IMR-90 (cell line): ENCODE results near the gene PTPN4. TPM values are rescaled to one million over a fixed set of nuclear protein-coding genes. Genes with fewer than 3 reads are reported as not detected.
A peak's percentile ranks its signal among the peaks of the same experiment; 100 is the strongest.

Source experiments
- ATAC-seq: fragments of 200-7000 bp; cut with Tn5 transposase; 2 replicates; pipeline ENCODE4 v1.9.1; 2020; ENCODE audit warnings: low read depth, mild to moderate bottlenecking, moderate library complexity
- BruUV-seq: library from RNA; stranded (reverse); fragments of 400-500 nt; replicated peaks from 2 replicates; lab custom pipeline; 2021; lab: Mats Ljungman, UMichigan
- CTCF ChIA-PET: fragments of 300-600 bp; formaldehyde crosslinking; extraction: SDS; loops from one replicate; lab custom pipeline; 2021; ENCODE audit warnings: antibody characterized with exemption; lab: Yijun Ruan, JAX
- POLR2A ChIA-PET: fragments of 300-600 bp; sonication (Branson Sonifier 250); formaldehyde crosslinking; loops from one replicate; lab custom pipeline; 2022; ENCODE audit warnings: antibody characterized with exemption; ENCODE audit not compliant: unreplicated experiment; lab: Charles Lee
- DNase-seq: peaks from one replicate; pipeline ENCODE4 v3.0.0; 2013
- H2AFZ ChIP-seq: replicated peaks from 2 replicates; pipeline ENCODE3; 2013; ENCODE audit warnings: low read length, mild to moderate bottlenecking; ENCODE audit not compliant: poor library complexity
- H2AK5ac ChIP-seq: 2 replicates; pipeline ENCODE4 v1.6.1; 2013; ENCODE audit warnings: low read depth, low read length, inconsistent platforms
- H2AK9ac ChIP-seq: replicated peaks from 2 replicates; pipeline ENCODE3; 2013; ENCODE audit warnings: mild to moderate bottlenecking, low read depth, low read length, moderate library complexity; ENCODE audit not compliant: poor library complexity
- H2BK120ac ChIP-seq: 2 replicates; pipeline ENCODE4 v1.6.1; 2013; ENCODE audit warnings: low read depth, low read length, inconsistent platforms
- H2BK15ac ChIP-seq: 3 replicates; pipeline ENCODE4 v1.6.1; 2013; ENCODE audit warnings: low read depth, low read length, inconsistent platforms
- H2BK20ac ChIP-seq: 2 replicates; pipeline ENCODE4 v1.6.1; 2013; ENCODE audit warnings: low read depth, mild to moderate bottlenecking, inconsistent platforms, low read length, moderate library complexity
- H2BK5ac ChIP-seq: 2 replicates; pipeline ENCODE4 v1.6.1; 2013; ENCODE audit warnings: mild to moderate bottlenecking, low read depth, low read length, inconsistent platforms; ENCODE audit not compliant: poor library complexity, severe bottlenecking
- H3K14ac ChIP-seq: replicated peaks from 2 replicates; pipeline ENCODE4 v1.6.1; 2013; ENCODE audit warnings: low read depth, low read length, inconsistent platforms
- H3K18ac ChIP-seq: 2 replicates; pipeline ENCODE4 v1.6.1; 2013; ENCODE audit warnings: low read depth, low read length, control low read depth
- H3K23ac ChIP-seq: 2 replicates; pipeline ENCODE4 v1.6.1; 2013; ENCODE audit warnings: low read depth, low read length, inconsistent platforms
- H3K27ac ChIP-seq: 2 replicates; pipeline ENCODE4 v1.5.1; 2013; ENCODE audit warnings: mild to moderate bottlenecking, control low read depth, low read length; ENCODE audit not compliant: insufficient read depth
- H3K27me3 ChIP-seq: 2 replicates; pipeline ENCODE4 v1.6.1; 2013; ENCODE audit warnings: low read length; ENCODE audit not compliant: control insufficient read depth, insufficient read depth
- H3K36me3 ChIP-seq: 2 replicates; pipeline ENCODE4 v1.6.1; 2013; ENCODE audit warnings: low read length, mixed read lengths; ENCODE audit not compliant: control insufficient read depth, insufficient read depth
- H3K4ac ChIP-seq: 2 replicates; pipeline ENCODE4 v1.6.1; 2013; ENCODE audit warnings: low read depth, low read length, inconsistent platforms
- H3K4me1 ChIP-seq: 2 replicates; pipeline ENCODE4 v1.6.1; 2013; ENCODE audit warnings: low read length, mixed read lengths; ENCODE audit not compliant: control insufficient read depth, insufficient read depth
- H3K4me2 ChIP-seq: 2 replicates; pipeline ENCODE4 v1.6.1; 2013; ENCODE audit warnings: low read depth, mild to moderate bottlenecking, control low read depth, low read length, moderate library complexity
- H3K4me3 ChIP-seq: 2 replicates; pipeline ENCODE4 v1.5.1; 2013; ENCODE audit warnings: low read depth, mild to moderate bottlenecking, control low read depth, low read length, moderate library complexity; ENCODE audit not compliant: insufficient read depth
- H3K56ac ChIP-seq: 2 replicates; pipeline ENCODE4 v1.6.1; 2013; ENCODE audit warnings: low read length, inconsistent platforms; ENCODE audit not compliant: insufficient read depth; ENCODE audit errors: extremely low read depth
- H3K79me1 ChIP-seq, 2 experiments: 2 replicates each; pipeline ENCODE4 v1.6.1; 2013; ENCODE audit warnings: low read length in 2 of 2, inconsistent platforms in 1 of 2, low read depth in 1 of 2
- H3K9ac ChIP-seq: 2 replicates; pipeline ENCODE4 v1.6.1; 2013; ENCODE audit warnings: low read depth, low read length, control low read depth
- H3K9me1 ChIP-seq: 2 replicates; pipeline ENCODE4 v1.6.1; 2013; ENCODE audit warnings: low read length, inconsistent platforms; ENCODE audit not compliant: insufficient read depth
- H3K9me3 ChIP-seq: 2 replicates; pipeline ENCODE4 v1.6.1; 2013; ENCODE audit warnings: low read length; ENCODE audit not compliant: control insufficient read depth, insufficient read depth
- H4K20me1 ChIP-seq: 2 replicates; pipeline ENCODE4 v1.6.1; 2013; ENCODE audit warnings: low read length, inconsistent platforms; ENCODE audit not compliant: insufficient read depth
- H4K5ac ChIP-seq: 2 replicates; pipeline ENCODE4 v1.6.1; 2013; ENCODE audit warnings: mild to moderate bottlenecking, low read depth, low read length, control low read depth
- H4K8ac ChIP-seq, 2 experiments: 2 replicates each; pipeline ENCODE4 v1.6.1; 2013; ENCODE audit warnings: low read depth in 2 of 2, low read length in 2 of 2, control low read depth in 1 of 2, inconsistent platforms in 1 of 2
- H4K91ac ChIP-seq: 2 replicates; pipeline ENCODE4 v1.6.1; 2013; ENCODE audit warnings: low read depth, low read length, inconsistent platforms; ENCODE audit not compliant: insufficient read depth
- BHLHE40 ChIP-seq: fragments of 150-350 bp; IDR thresholded peaks from 2 replicates; pipeline ENCODE4 v1.6.1; 2016; ENCODE audit warnings: mild to moderate bottlenecking, low read depth, low read length
- FOS ChIP-seq: fragments of 150-350 bp; IDR thresholded peaks from 2 replicates; pipeline ENCODE4 v1.6.1; 2016; ENCODE audit warnings: low read depth, low read length
- MXI1 ChIP-seq: IDR thresholded peaks from 2 replicates; pipeline ENCODE4 v1.6.1; 2012; ENCODE audit warnings: low read depth, mild to moderate bottlenecking, low read length, moderate library complexity, borderline replicate concordance
- WGBS, 2 experiments: methylation state at CpG; one replicate each; pipeline versions ENCODE4 v1.1.5 to v1.1.7; 2013; ENCODE audit warnings: missing lambda C conversion rate in 2 of 2; ENCODE audit not compliant: insufficient read length in 1 of 2; ENCODE audit errors: extremely low coverage in 2 of 2; 5-methylcytosine and 5-hydroxymethylcytosine counted together
- dilution Hi-C: fragments of 300-500 bp; cut with HindIII; formaldehyde crosslinking; loops from one replicate; pipeline ENCODE4 v1.14.3; 2018; ENCODE audit warnings: low sequenced_read_pairs; ENCODE audit not compliant: unreplicated experiment
- in situ Hi-C: fragments of 300-500 bp; cut with MboI; formaldehyde crosslinking; loops from 3 replicates; pipeline ENCODE4 v1.14.3; 2019; ENCODE audit warnings: low sequenced_read_pairs, inconsistent platforms, mixed read lengths
- intact Hi-C: fragments of 100-400 bp; cut with micrococcal nuclease; formaldehyde crosslinking; loops from 2 replicates; pipeline ENCODE4 v1.10.0; 2022
- polyA plus RNA-seq, 3 experiments: library from polyadenylated mRNA; depleted of rRNA; stranded (reverse); fragments of >200 nt; gene quantifications; 2 replicates each; pipeline ENCODE4 v1.2.3, GENCODE V29; 2012; ENCODE audit warnings: low replicate concordance in 1 of 3
- total RNA-seq: library from RNA; depleted of rRNA; stranded (reverse); fragments of >200 nt; gene quantifications from 2 replicates; pipeline ENCODE4 v1.2.3, GENCODE V29; 2012

Gene PTPN4
- total and polyA plus RNA-seq, 2 of the 4 experiments (the other 2 are of a cell fraction), result 2.9 to 19.2 TPM

- Histone ChIP-seq H3K4ac (no peak overlapping the region), H3K79me1 (peaks cover 0 to 9% of the 10 kb centered on the region in 2 experiments; a peak in 2 of 4 replicates), H2BK120ac (no peak overlapping the region), H3K27ac (no peak overlapping the region), H3K14ac (no peak overlapping the region), H2BK20ac (no peak overlapping the region), H2BK15ac (no peak overlapping the region), H3K18ac (no peak overlapping the region), H2AK9ac (peak overlapping the region; percentile 25), H3K4me1 (no peaks in the 10 kb centered on the region), H3K9me3 (no peaks in the 10 kb centered on the region), H3K9ac (no peak overlapping the region), H3K36me3 (no peaks in the 10 kb centered on the region), H4K5ac (no peak overlapping the region), H4K8ac (no peak overlapping the region), H4K91ac (no peak overlapping the region), H2BK5ac (no peak overlapping the region), H3K4me3 (no peak overlapping the region), H3K27me3 (no peaks in the 10 kb centered on the region), H3K4me2 (no peak overlapping the region), H3K56ac (no peak overlapping the region), H3K23ac (no peak overlapping the region), H2AFZ (peak overlapping the region; percentile 54), H3K9me1 (no peaks in the 10 kb centered on the region), H2AK5ac (no peak overlapping the region), H4K20me1 (no peaks in the 10 kb centered on the region)
- in situ Hi-C loops, result loop anchor here (5.0 kb wide), 1 partner anchor 60 kb away; no protein-coding TSS in a partner anchor
- TF ChIP-seq BHLHE40 (peak; percentile 37; the same call in 1 of the 2 replicates), FOS (peak; percentile 73), MXI1 (no peak)
- ATAC-seq (no peak), DNase-seq (peak; percentile 87)
- dilution Hi-C loops, result no loop called here
- no CpG with 5 or more reads among the region's 5 CpGs for WGBS, 2 experiments
- intact Hi-C loops, result loop anchor here (10.0 kb wide), 1 partner anchor 918 kb away; no protein-coding TSS in a partner anchor
- no TSS peak for BruUV-seq
- CTCF ChIA-PET, result interaction anchor here (1.0 kb wide), 1 partner anchor 67 kb away, joined by 3 read pairs; no protein-coding TSS in a partner anchor
- POLR2A ChIA-PET, result no interaction called here
Measured at GRCh38 chr2:119756837-119757236, 2.9 kb upstream of the PTPN4 start.
